Left lung (tissue), 10 donors: Measurements from ENCODE around the gene LSG1. TPM values are rescaled to one million over a fixed set of nuclear protein-coding genes. Genes with fewer than 3 reads are reported as not detected.

Source experiments
- ATAC-seq: fragments of 200-7000 bp; cut with Tn5 transposase; one replicate; pipeline ENCODE4 v1.9.1; 2020; ENCODE audit warnings: moderate library complexity
- DNase-seq, 4 donors: peaks; one replicate each; pipeline ENCODE4 v3.0.0-alpha.2; 2013 to 2020
- H3K27ac ChIP-seq, 2 donors: fragments of 200-600 bp; sonication (generic) in 1 of 2; one replicate each; pipeline versions ENCODE4 v1.5.0 to v1.8.0; 2020 to 2021
- H3K27me3 ChIP-seq, 2 donors: fragments of 200-600 bp; sonication (generic) in 1 of 2; one replicate each; pipeline versions ENCODE4 v1.5.0 to v1.8.0; 2020 to 2021
- H3K36me3 ChIP-seq, 2 donors: fragments of 200-600 bp; sonication (generic) in 1 of 2; one replicate each; pipeline versions ENCODE4 v1.5.0 to v1.8.0; 2020 to 2021
- H3K4me1 ChIP-seq, 2 donors: fragments of 200-600 bp; one replicate each; pipeline ENCODE4 v1.8.0; 2021
- H3K4me3 ChIP-seq, 2 donors: fragments of 200-600 bp; sonication (generic) in 1 of 2; one replicate each; pipeline versions ENCODE4 v1.5.0 to v1.8.0; 2020 to 2021; ENCODE audit warnings: mild to moderate bottlenecking in 1 of 2
- H3K9me3 ChIP-seq, 2 donors: fragments of 200-600 bp; sonication (generic) in 1 of 2; one replicate each; pipeline versions ENCODE4 v1.5.0 to v1.8.0; 2020 to 2021
- CTCF ChIP-seq, 2 donors: fragments of 200-600 bp; sonication (generic) in 1 of 2; IDR thresholded peaks; one replicate each; pipeline versions ENCODE4 v1.5.0 to v1.8.0; 2021; ENCODE audit warnings: antibody characterized with exemption in 2 of 2
- intact Hi-C, 2 donors: fragments of 100-400 bp; cut with DNase I; formaldehyde crosslinking; loops; one replicate each; pipeline versions ENCODE4 v1.11.2 to v1.14.2; 2022
- polyA plus RNA-seq, 6 donors: library from polyadenylated mRNA; unstranded; fragments of 120-200 nt; gene quantifications; one replicate each; pipeline ENCODE4 v1.2.1, GENCODE V29; 2013; ENCODE audit not compliant: insufficient read length in 6 of 6
- total RNA-seq, 2 donors: library from RNA; stranded (reverse); fragmentation: NEBNext Ultra II Directional; extraction: Animal tissue kit (Norgen Biotek cat#: 25700); gene quantifications; one replicate each; pipeline ENCODE4 v1.2.1, GENCODE V29; 2021
- donor health status: DM: no; HTN: yes; CAD: no.
- donor health status: DM: no; HTN: no; CAD: no.

Gene LSG1
- total and polyA plus RNA-seq, 8 donors = 18.2 to 74.0 (median 46.9) TPM

GRCh38 chr3:194682189-194682693 lies 10.2 kb upstream of the LSG1 start:
- no peak for TF ChIP-seq CTCF (IDR thresholded peaks at IDR 0.05)
- H3K9me3 ChIP-seq = no peaks in the 10 kb centered on the region
- intact Hi-C loops = loop anchor here in 1 of 2 donors (5.0 kb wide), 1 partner anchor 575 kb away; no protein-coding TSS in a partner anchor
- peaks cover 19 to 32% of the 10 kb centered on the region in 2 donors for H3K4me1 ChIP-seq
- no peak overlapping the region for H3K27ac ChIP-seq
- no peak overlapping the region for H3K4me3 ChIP-seq
- H3K36me3 ChIP-seq = no peaks in the 10 kb centered on the region
- peaks cover 0 to 17% of the 10 kb centered on the region in 2 donors for H3K27me3 ChIP-seq
- ATAC-seq = no peak
- DNase-seq = no peak

GRCh38 chr3:194680888-194681615 lies 9.1 kb upstream of the LSG1 start:
- Histone ChIP-seq H3K4me3 (no peak overlapping the region), H3K27ac (no peak overlapping the region), H3K9me3 (no peaks in the 10 kb centered on the region), H3K4me1 (peaks cover 9 to 21% of the 10 kb centered on the region in 2 donors), H3K36me3 (no peaks in the 10 kb centered on the region), H3K27me3 (peaks cover 0 to 5% of the 10 kb centered on the region in 2 donors)
- intact Hi-C loops = loop anchor here in 1 of 2 donors (5.0 kb wide), 1 partner anchor 576 kb away; no protein-coding TSS in a partner anchor
- TF ChIP-seq CTCF (IDR thresholded peaks at IDR 0.05) = no peak
- ATAC-seq = no peak
- DNase-seq = no peak

GRCh38 chr3:194676471-194676870 lies 4.5 kb upstream of the LSG1 start:
- H3K27ac ChIP-seq = no peak overlapping the region
- no peaks in the 10 kb centered on the region for H3K9me3 ChIP-seq
- H3K4me1 ChIP-seq = peaks cover 0 to 11% of the 10 kb centered on the region in 2 donors
- H3K36me3 ChIP-seq = no peaks in the 10 kb centered on the region
- ATAC-seq (no peak), DNase-seq (no peak)
- no peaks in the 10 kb centered on the region for H3K27me3 ChIP-seq
- intact Hi-C loops = no loop called here
- no peak for TF ChIP-seq CTCF (IDR thresholded peaks at IDR 0.05)
- H3K4me3 ChIP-seq = no peak overlapping the region

GRCh38 chr3:194675680-194676079 lies 3.7 kb upstream of the LSG1 start:
- Histone ChIP-seq H3K27me3 (no peaks in the 10 kb centered on the region), H3K9me3 (no peaks in the 10 kb centered on the region), H3K27ac (no peak overlapping the region), H3K4me3 (no peak overlapping the region), H3K4me1 (peaks cover 8 to 19% of the 10 kb centered on the region in 2 donors), H3K36me3 (no peaks in the 10 kb centered on the region)
- intact Hi-C loops = no loop called here
- no peak for DNase-seq
- no peak for TF ChIP-seq CTCF (IDR thresholded peaks at IDR 0.05)
- no peak for ATAC-seq

GRCh38 chr3:194675081-194675640 lies 3.2 kb upstream of the LSG1 start:
- DNase-seq (no peak), ATAC-seq (no peak)
- Histone ChIP-seq H3K4me3 (no peak overlapping the region), H3K27ac (no peak overlapping the region), H3K9me3 (no peaks in the 10 kb centered on the region), H3K27me3 (no peaks in the 10 kb centered on the region), H3K4me1 (peaks cover 8 to 24% of the 10 kb centered on the region in 2 donors), H3K36me3 (no peaks in the 10 kb centered on the region)
- TF ChIP-seq CTCF (IDR thresholded peaks at IDR 0.05) = no peak
- intact Hi-C loops = no loop called here
